Skeletal muscle satellite cell (primary cell): ENCODE measurements around the gene SUPT3H.

Experiments used
- H3K27me3 ChIP-seq: 2 replicates; pipeline ENCODE4 v1.7.0; 2013; ENCODE audit warnings: low read length; ENCODE audit not compliant: control insufficient read depth, insufficient read depth
- H3K36me3 ChIP-seq: 2 replicates; pipeline ENCODE4 v1.7.0; 2013; ENCODE audit warnings: mild to moderate bottlenecking, control low read depth, low read length; ENCODE audit not compliant: insufficient read depth
- H3K4me1 ChIP-seq: 2 replicates; pipeline ENCODE4 v1.7.0; 2013; ENCODE audit warnings: low read length; ENCODE audit not compliant: control insufficient read depth, insufficient read depth
- H3K4me2 ChIP-seq: 2 replicates; pipeline ENCODE4 v1.7.0; 2013; ENCODE audit warnings: mild to moderate bottlenecking, low read length
- H3K4me3 ChIP-seq: 2 replicates; pipeline ENCODE4 v1.7.0; 2013; ENCODE audit warnings: low read length
- H3K9ac ChIP-seq: 2 replicates; pipeline ENCODE4 v1.7.0; 2013; ENCODE audit warnings: mild to moderate bottlenecking, low read depth, low read length, moderate library complexity
- H3K9me3 ChIP-seq: replicated peaks from 2 replicates; pipeline ENCODE4 v1.7.0; 2013; ENCODE audit warnings: mild to moderate bottlenecking, control low read depth, low read length

The SUPT3H gene

GRCh38 chr6:44858998-44859397 lies 518.7 kb downstream of the SUPT3H start:
- peaks cover 13% of the 10 kb centered on the region for H3K4me1 ChIP-seq
- H3K9me3 ChIP-seq = no peaks in the 10 kb centered on the region
- H3K9ac ChIP-seq = no peak overlapping the region
- no peak overlapping the region for H3K4me3 ChIP-seq
- H3K4me2 ChIP-seq = no peak overlapping the region
- no peaks in the 10 kb centered on the region for H3K27me3 ChIP-seq
- no peaks in the 10 kb centered on the region for H3K36me3 ChIP-seq

- Histone ChIP-seq H3K9ac (no peak overlapping the region), H3K4me2 (peak overlapping the region; percentile 59), H3K4me3 (no peak overlapping the region), H3K27me3 (no peaks in the 10 kb centered on the region), H3K4me1 (peaks cover 14% of the 10 kb centered on the region), H3K36me3 (no peaks in the 10 kb centered on the region), H3K9me3 (no peaks in the 10 kb centered on the region)
Observed at GRCh38 chr6:44856479-44856878, 521.3 kb downstream of the SUPT3H start.

- H3K9me3 ChIP-seq = no peaks in the 10 kb centered on the region
- no peaks in the 10 kb centered on the region for H3K27me3 ChIP-seq
- H3K36me3 ChIP-seq = no peaks in the 10 kb centered on the region
- no peak overlapping the region for H3K4me3 ChIP-seq
- peaks cover 21% of the 10 kb centered on the region for H3K4me1 ChIP-seq
- H3K4me2 ChIP-seq = peak overlapping the region; percentile 59
- H3K9ac ChIP-seq = no peak overlapping the region
Observed at GRCh38 chr6:44855562-44856411, 521.9 kb downstream of the SUPT3H start.

- Histone ChIP-seq H3K4me1 (peaks cover 30% of the 10 kb centered on the region), H3K4me2 (no peak overlapping the region), H3K9me3 (no peaks in the 10 kb centered on the region)
Observed at GRCh38 chr6:44854712-44855443, 522.9 kb downstream of the SUPT3H start.

GRCh38 chr6:44851176-44851575 lies 526.6 kb downstream of the SUPT3H start:
- H3K9ac ChIP-seq = no peak overlapping the region
- H3K36me3 ChIP-seq = no peaks in the 10 kb centered on the region

More at GRCh38 chr6:44854712-44855443, 522.9 kb downstream of the SUPT3H start:
- Histone ChIP-seq H3K9ac (no peak overlapping the region), H3K4me3 (no peak overlapping the region), H3K27me3 (no peaks in the 10 kb centered on the region), H3K36me3 (no peaks in the 10 kb centered on the region)

GRCh38 chr6:44850312-44850711 lies 527.4 kb downstream of the SUPT3H start:
- Histone ChIP-seq H3K4me1 (peaks cover 19% of the 10 kb centered on the region), H3K9me3 (no peaks in the 10 kb centered on the region), H3K4me3 (no peak overlapping the region), H3K9ac (no peak overlapping the region), H3K36me3 (no peaks in the 10 kb centered on the region), H3K27me3 (no peaks in the 10 kb centered on the region), H3K4me2 (peak overlapping the region; percentile 13)

More at GRCh38 chr6:44851176-44851575, 526.6 kb downstream of the SUPT3H start:
- peak overlapping the region; percentile 13 for H3K4me2 ChIP-seq
- peaks cover 26% of the 10 kb centered on the region for H3K4me1 ChIP-seq
- H3K9me3 ChIP-seq = no peaks in the 10 kb centered on the region
- no peak overlapping the region for H3K4me3 ChIP-seq
- H3K27me3 ChIP-seq = no peaks in the 10 kb centered on the region

- no peak overlapping the region for H3K4me3 ChIP-seq
- H3K4me2 ChIP-seq = peak overlapping the region; percentile 13
- H3K4me1 ChIP-seq = peaks cover 19% of the 10 kb centered on the region
- no peaks in the 10 kb centered on the region for H3K9me3 ChIP-seq
- no peak overlapping the region for H3K9ac ChIP-seq
- no peaks in the 10 kb centered on the region for H3K36me3 ChIP-seq
- H3K27me3 ChIP-seq = no peaks in the 10 kb centered on the region
Observed at GRCh38 chr6:44849806-44850205, 527.9 kb downstream of the SUPT3H start.

- H3K27me3 ChIP-seq = no peaks in the 10 kb centered on the region
- H3K36me3 ChIP-seq = no peaks in the 10 kb centered on the region
- H3K4me3 ChIP-seq = no peak overlapping the region
- no peaks in the 10 kb centered on the region for H3K9me3 ChIP-seq
- H3K4me1 ChIP-seq = peaks cover 2% of the 10 kb centered on the region
- H3K9ac ChIP-seq = no peak overlapping the region
- H3K4me2 ChIP-seq = no peak overlapping the region
Observed at GRCh38 chr6:44843734-44844133, 534.0 kb downstream of the SUPT3H start.

- H3K36me3 ChIP-seq = no peaks in the 10 kb centered on the region
- no peaks in the 10 kb centered on the region for H3K27me3 ChIP-seq
- no peak overlapping the region for H3K4me2 ChIP-seq
- no peak overlapping the region for H3K4me3 ChIP-seq
- peaks cover 2% of the 10 kb centered on the region for H3K4me1 ChIP-seq
- H3K9ac ChIP-seq = no peak overlapping the region
- H3K9me3 ChIP-seq = no peaks in the 10 kb centered on the region
Observed at GRCh38 chr6:44842616-44843015, 535.1 kb downstream of the SUPT3H start.

- H3K4me2 ChIP-seq = no peak overlapping the region
- H3K4me3 ChIP-seq = no peak overlapping the region
- H3K36me3 ChIP-seq = no peaks in the 10 kb centered on the region
- peaks cover 2% of the 10 kb centered on the region for H3K4me1 ChIP-seq
- H3K27me3 ChIP-seq = no peaks in the 10 kb centered on the region
- no peaks in the 10 kb centered on the region for H3K9me3 ChIP-seq
- no peak overlapping the region for H3K9ac ChIP-seq
Observed at GRCh38 chr6:44841829-44842228, 535.9 kb downstream of the SUPT3H start.

- Histone ChIP-seq H3K4me2 (no peak overlapping the region), H3K4me3 (no peak overlapping the region), H3K36me3 (no peaks in the 10 kb centered on the region), H3K9ac (no peak overlapping the region), H3K4me1 (no peaks in the 10 kb centered on the region), H3K9me3 (no peaks in the 10 kb centered on the region), H3K27me3 (no peaks in the 10 kb centered on the region)
Observed at GRCh38 chr6:44837741-44838140, 540.0 kb downstream of the SUPT3H start.
